ENCODE results near the gene DCAF15.
A peak's percentile ranks its signal among the peaks of the same experiment; 100 is the strongest.

Gene DCAF15

GRCh38 chr19:13952931-13953531 is 722 bp downstream of the DCAF15 start:
- DNase-seq (ENCODE audit: low read depth): peak; percentile 74
- TF ChIP-seq, protein P1, sequence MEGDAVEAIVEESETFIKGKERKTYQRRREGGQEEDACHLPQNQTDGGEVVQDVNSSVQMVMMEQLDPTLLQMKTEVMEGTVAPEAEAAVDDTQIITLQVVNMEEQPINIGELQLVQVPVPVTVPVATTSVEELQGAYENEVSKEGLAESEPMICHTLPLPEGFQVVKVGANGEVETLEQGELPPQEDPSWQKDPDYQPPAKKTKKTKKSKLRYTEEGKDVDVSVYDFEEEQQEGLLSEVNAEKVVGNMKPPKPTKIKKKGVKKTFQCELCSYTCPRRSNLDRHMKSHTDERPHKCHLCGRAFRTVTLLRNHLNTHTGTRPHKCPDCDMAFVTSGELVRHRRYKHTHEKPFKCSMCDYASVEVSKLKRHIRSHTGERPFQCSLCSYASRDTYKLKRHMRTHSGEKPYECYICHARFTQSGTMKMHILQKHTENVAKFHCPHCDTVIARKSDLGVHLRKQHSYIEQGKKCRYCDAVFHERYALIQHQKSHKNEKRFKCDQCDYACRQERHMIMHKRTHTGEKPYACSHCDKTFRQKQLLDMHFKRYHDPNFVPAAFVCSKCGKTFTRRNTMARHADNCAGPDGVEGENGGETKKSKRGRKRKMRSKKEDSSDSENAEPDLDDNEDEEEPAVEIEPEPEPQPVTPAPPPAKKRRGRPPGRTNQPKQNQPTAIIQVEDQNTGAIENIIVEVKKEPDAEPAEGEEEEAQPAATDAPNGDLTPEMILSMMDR (conservative IDR thresholded peaks at IDR 0.05; ENCODE audit: low read length): peak; percentile 39
- H3K4me3 ChIP-seq (ENCODE audit: low read length): peak overlapping the region; percentile 85

- TF ChIP-seq, protein P1 (conservative IDR thresholded peaks at IDR 0.05; ENCODE audit: low read length): no peak
- H3K4me3 ChIP-seq (ENCODE audit: low read length): no peak overlapping the region
- no peak for DNase-seq (ENCODE audit: low read depth)
Measured at GRCh38 chr19:13954185-13954584, 1.9 kb downstream of the DCAF15 start.

DNA sequence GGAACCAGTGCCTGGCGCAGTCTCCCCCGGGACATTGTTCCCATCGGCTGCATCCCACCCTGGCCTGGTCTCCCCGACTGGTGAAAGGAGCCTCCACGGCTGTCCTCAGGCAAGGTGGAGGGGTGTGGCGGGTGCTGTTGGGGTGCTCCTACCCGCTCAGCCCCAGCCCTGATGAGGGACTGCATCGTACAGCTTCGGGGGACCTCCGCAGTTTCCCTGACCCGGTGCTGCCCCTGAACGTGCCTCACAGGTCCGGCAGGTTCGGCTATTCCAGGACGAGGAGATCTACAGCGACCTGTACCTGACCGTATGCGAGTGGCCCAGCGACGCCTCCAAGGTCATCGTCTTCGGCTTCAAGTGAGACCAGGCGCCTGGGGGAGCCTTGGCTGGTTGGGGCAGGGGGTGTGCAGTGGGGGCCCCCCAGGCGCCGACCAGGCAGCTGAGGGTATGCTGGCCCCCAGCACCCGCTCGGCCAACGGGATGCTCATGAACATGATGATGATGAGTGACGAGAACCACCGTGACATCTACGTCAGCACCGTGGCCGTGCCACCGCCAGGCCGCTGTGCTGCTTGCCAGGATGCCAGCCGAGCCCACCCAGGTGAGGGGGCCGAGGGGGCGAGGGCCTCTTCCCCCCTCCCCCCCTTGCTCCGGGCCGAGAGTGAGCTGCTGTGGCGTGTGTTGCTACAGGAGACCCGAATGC is 3.5 kb downstream of the DCAF15 start:
- no peak overlapping the region for H3K4me3 ChIP-seq (ENCODE audit: low read length)
- no peak for DNase-seq (ENCODE audit: low read depth)
- TF ChIP-seq, protein P1 (conservative IDR thresholded peaks at IDR 0.05; ENCODE audit: low read length): no peak

DNA sequence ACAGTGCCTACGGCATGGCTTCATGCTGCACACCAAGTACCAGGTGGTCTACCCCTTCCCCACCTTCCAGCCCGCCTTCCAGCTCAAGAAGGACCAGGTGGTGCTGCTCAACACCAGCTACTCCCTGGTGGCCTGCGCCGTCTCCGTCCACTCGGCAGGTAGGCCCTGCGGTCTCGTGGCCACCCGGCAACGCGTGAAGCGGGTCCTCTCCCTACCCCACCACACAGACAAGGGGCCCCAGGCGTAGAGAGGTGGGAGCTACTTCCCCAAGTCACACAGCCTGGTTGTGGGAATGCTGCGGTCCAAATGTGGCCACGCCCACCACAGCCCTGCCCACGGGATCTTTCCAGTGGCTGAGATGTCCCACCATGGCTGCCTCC is 4.0 kb downstream of the DCAF15 start:
- no peak for DNase-seq (ENCODE audit: low read depth)
- H3K4me3 ChIP-seq (ENCODE audit: low read length): no peak overlapping the region
- TF ChIP-seq, protein P1 (conservative IDR thresholded peaks at IDR 0.05; ENCODE audit: low read length): no peak

DNA sequence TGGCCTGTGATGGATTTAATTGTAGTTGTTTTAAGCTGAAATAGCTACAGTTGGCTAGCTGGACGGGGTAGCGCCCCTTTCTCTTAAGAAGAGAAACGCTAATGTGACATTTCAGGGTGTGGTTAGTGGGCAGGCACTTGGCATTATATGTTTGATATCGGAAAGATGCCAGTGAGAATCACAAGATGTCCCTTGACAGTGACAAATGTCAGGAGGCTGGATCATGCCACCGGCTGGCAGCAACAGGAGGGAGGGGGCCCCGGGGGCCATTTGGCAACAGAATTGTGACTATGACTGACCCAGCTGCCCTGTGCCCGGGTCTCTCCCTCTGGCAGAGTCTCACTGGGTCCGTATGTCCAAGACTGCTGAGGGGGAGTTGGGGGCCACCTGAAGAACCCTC is 4.7 kb downstream of the DCAF15 start:
- no peak overlapping the region for H3K4me3 ChIP-seq (ENCODE audit: low read length)
- no peak for DNase-seq (ENCODE audit: low read depth)
- TF ChIP-seq, protein P1 (conservative IDR thresholded peaks at IDR 0.05; ENCODE audit: low read length): no peak

DNA sequence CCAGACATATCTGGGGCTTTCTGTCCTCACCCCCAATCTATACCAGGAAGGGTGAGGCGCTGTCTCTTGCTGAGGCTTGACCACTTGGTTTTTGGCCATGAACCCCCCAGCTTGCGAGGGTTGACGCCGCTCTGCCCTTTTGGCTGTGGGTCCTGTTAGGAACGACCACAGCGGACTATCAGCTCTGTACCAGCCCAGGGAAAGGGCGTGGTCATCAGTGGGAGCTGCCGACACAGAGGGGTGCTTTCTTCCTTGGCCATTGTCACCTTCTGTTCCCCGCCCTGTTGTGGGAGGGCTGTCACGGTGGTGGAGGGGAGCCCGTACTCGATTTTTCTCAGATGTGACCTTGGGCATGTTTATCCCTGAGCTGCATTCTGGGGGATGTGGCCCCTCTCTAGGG is 5.7 kb downstream of the DCAF15 start:
- DNase-seq (ENCODE audit: low read depth): no peak
- H3K4me3 ChIP-seq (ENCODE audit: low read length): no peak overlapping the region
- TF ChIP-seq, protein P1 (conservative IDR thresholded peaks at IDR 0.05; ENCODE audit: low read length): no peak
